HepG2 (cell line): Measurements from ENCODE around the gene GAD2. TPM values are rescaled to one million over a fixed set of nuclear protein-coding genes. Genes with fewer than 3 reads are reported as not detected.

ENCODE experiments used
- ARNT2 ChIP-seq: sonication (generic); formaldehyde crosslinking; IDR thresholded peaks from 2 replicates; pipeline ENCODE4 v1.8.0; 2022; ENCODE audit warnings: mild to moderate bottlenecking, low read depth, missing genetic modification reagents, moderate library complexity
- HNRNPK ChIP-seq: fragments of 200-400 bp; formaldehyde crosslinking; IDR thresholded peaks from 2 replicates; pipeline ENCODE4 v1.6.1; 2018; ENCODE audit warnings: low read length, low read depth, moderate library complexity, mild to moderate bottlenecking; ENCODE audit not compliant: poor library complexity, severe bottlenecking
- MBD4 ChIP-seq: IDR thresholded peaks from 2 replicates; pipeline ENCODE4 v1.6.1; 2012; ENCODE audit warnings: low read length, inconsistent platforms, borderline replicate concordance
- MZF1 ChIP-seq: sonication (generic); formaldehyde crosslinking; IDR thresholded peaks from 2 replicates; pipeline ENCODE4 v1.8.1; 2023; ENCODE audit warnings: mild to moderate bottlenecking, missing genetic modification reagents, borderline replicate concordance
- NFIC ChIP-seq: IDR thresholded peaks from 2 replicates; pipeline ENCODE4 v1.6.1; 2012; ENCODE audit warnings: mild to moderate bottlenecking, low read length, inconsistent platforms
- PLSCR1 ChIP-seq: sonication (generic); formaldehyde crosslinking; IDR thresholded peaks from 2 replicates; pipeline ENCODE4 v1.5.0; 2020; ENCODE audit warnings: missing genetic modification reagents, mild to moderate bottlenecking, borderline replicate concordance
- PRDM4 ChIP-seq: sonication (generic); formaldehyde crosslinking; IDR thresholded peaks from 2 replicates; pipeline ENCODE4 v1.9.0; 2021; ENCODE audit warnings: missing genetic modification reagents, borderline replicate concordance
- SNAPC5 ChIP-seq: sonication (generic); formaldehyde crosslinking; IDR thresholded peaks from 2 replicates; pipeline ENCODE4 v1.8.1; 2023; ENCODE audit warnings: mild to moderate bottlenecking, missing genetic modification reagents, borderline replicate concordance
- TFAP4 ChIP-seq: sonication (generic); IDR thresholded peaks from 2 replicates; pipeline ENCODE4 v1.6.1; 2016; ENCODE audit warnings: low read depth, borderline replicate concordance
- TRIM24 ChIP-seq: sonication (generic); formaldehyde crosslinking; IDR thresholded peaks from 2 replicates; pipeline ENCODE4 v1.8.0; 2022; ENCODE audit warnings: mild to moderate bottlenecking, missing genetic modification reagents
- YEATS2 ChIP-seq: sonication (generic); formaldehyde crosslinking; IDR thresholded peaks from 2 replicates; pipeline ENCODE4 v1.4.0; 2020; ENCODE audit warnings: missing genetic modification reagents, borderline replicate concordance
- ZBTB40 ChIP-seq, 2 experiments: fragments of 450-650 bp in 1 of 2; sonication (generic) in 1 of 2; formaldehyde crosslinking in 1 of 2; IDR thresholded peaks; 2 replicates each; pipeline versions ENCODE4 v1.6.1 to v1.8.0; 2016 to 2022; ENCODE audit warnings: antibody characterized with exemption in 1 of 2, mild to moderate bottlenecking in 1 of 2, missing genetic modification reagents in 1 of 2
- ZNF510 ChIP-seq: sonication (generic); formaldehyde crosslinking; IDR thresholded peaks from 2 replicates; pipeline ENCODE4 v1.4.0; 2020; ENCODE audit warnings: low read depth, mild to moderate bottlenecking, missing genetic modification reagents
- polyA plus RNA-seq, 8 experiments: library from polyadenylated mRNA; depleted of rRNA in 3 of 8; stranded (reverse) in 7 of 8; unstranded in 1 of 8; fragments of >200 nt; fragmentation: Illumina TruSeq in 4 of 8; extraction: Trizol in 4 of 8; gene quantifications; 2 replicates each; pipeline versions ENCODE4 v1.2.1 to v1.2.3, GENCODE V29; 2011 to 2016; ENCODE audit warnings: low read depth in 4 of 8, missing spikeins in 1 of 8, mixed read lengths in 1 of 8; ENCODE audit not compliant: insufficient read depth in 1 of 8
- total RNA-seq, 5 experiments: library from RNA; depleted of rRNA; stranded (reverse); fragments of >200 nt; fragmentation: Illumina TruSeq; extraction: Trizol; gene quantifications; 2 replicates each; pipeline ENCODE4 v1.2.3, GENCODE V29; 2016; ENCODE audit warnings: low read depth in 1 of 5

GAD2 gene
- total and polyA plus RNA-seq, 2 of the 13 experiments (the other 11 are each of a cell fraction or from before 2014, with no cell fraction given): not detected

- no peak for TF ChIP-seq ZBTB40 (IDR thresholded peaks at IDR 0.05)
- TF ChIP-seq ZBTB40 (CRISPR knock-in tag; IDR thresholded peaks at IDR 0.05): no peak
- TF ChIP-seq YEATS2 (CRISPR knock-in tag): no peak
- no peak for TF ChIP-seq NFIC
- TF ChIP-seq PLSCR1: no peak
- no peak for TF ChIP-seq HNRNPK
- TF ChIP-seq ARNT2: no peak
- TF ChIP-seq MBD4: no peak
- no peak for TF ChIP-seq MZF1 (CRISPR knock-in tag)
- TF ChIP-seq TRIM24 (CRISPR knock-in tag): no peak
- TF ChIP-seq ZNF510: no peak
- TF ChIP-seq PRDM4 (CRISPR knock-in tag): no peak
- no peak for TF ChIP-seq TFAP4
- TF ChIP-seq SNAPC5: no peak
Measured at GRCh38 chr10:26219676-26220075, 3.1 kb downstream of the GAD2 start (continued).
